K562 (cell line): ENCODE measurements around the gene ELOVL5. TPM values are rescaled to one million over a fixed set of nuclear protein-coding genes. Genes with fewer than 3 reads are reported as not detected.

ENCODE experiments used
- ATF1 ChIP-seq, 2 experiments: fragments of 450-650 bp in 1 of 2; IDR thresholded peaks; 2 replicates each; pipeline ENCODE4 v1.6.1; 2016; ENCODE audit warnings: missing compliant biosample characterization in 1 of 2, missing genetic modification characterization in 1 of 2
- BDP1 ChIP-seq: IDR thresholded peaks from 3 replicates; pipeline ENCODE4 v1.6.1; 2011; ENCODE audit not compliant: insufficient read length, insufficient read depth
- BRCA1 ChIP-seq, 2 experiments: fragments of 450-650 bp in 1 of 2; sonication (generic) in 1 of 2; formaldehyde crosslinking in 1 of 2; IDR thresholded peaks; 2 replicates each; pipeline versions ENCODE4 v1.5.0 to v1.6.1; 2017 to 2020; ENCODE audit warnings: mild to moderate bottlenecking in 1 of 2, missing genetic modification reagents in 1 of 2
- NFE2L1 ChIP-seq: fragments of 450-650 bp; IDR thresholded peaks from 2 replicates; pipeline ENCODE4 v1.6.1; 2016; ENCODE audit warnings: missing genetic modification characterization, low read depth, mild to moderate bottlenecking, missing compliant biosample characterization, moderate library complexity, borderline replicate concordance
- NFYB ChIP-seq: IDR thresholded peaks from 2 replicates; pipeline ENCODE4 v1.6.1; 2011; ENCODE audit warnings: mild to moderate bottlenecking, moderate library complexity; ENCODE audit not compliant: insufficient read length; ENCODE audit errors: extremely low read depth
- NONO ChIP-seq, 2 experiments: fragments of 200-400 bp in 1 of 2; fragments of 450-650 bp in 1 of 2; formaldehyde crosslinking in 1 of 2; IDR thresholded peaks; 2 replicates each; pipeline ENCODE4 v1.6.1; 2017; ENCODE audit warnings: low read depth in 2 of 2, mild to moderate bottlenecking in 2 of 2, moderate library complexity in 2 of 2, low read length in 1 of 2
- NUFIP1 ChIP-seq: fragments of 450-650 bp; IDR thresholded peaks from 2 replicates; pipeline ENCODE4 v1.6.1; 2018; ENCODE audit not compliant: partially characterized antibody
- SRSF1 ChIP-seq: fragments of 200-400 bp; formaldehyde crosslinking; IDR thresholded peaks from 2 replicates; pipeline ENCODE4 v1.6.1; 2017; ENCODE audit warnings: mild to moderate bottlenecking, low read depth, low read length, moderate library complexity
- STAG1 ChIP-seq: sonication (generic); formaldehyde crosslinking; IDR thresholded peaks from 2 replicates; pipeline ENCODE4 v1.5.0; 2020; ENCODE audit warnings: missing genetic modification reagents, borderline replicate concordance
- ZNF175 ChIP-seq: fragments of 200-800 bp; sonication (Bioruptor generic); IDR thresholded peaks from 2 replicates; pipeline ENCODE4 v1.6.1; 2016; ENCODE audit warnings: low read depth, mild to moderate bottlenecking, missing genetic modification characterization, missing compliant biosample characterization
- ZNF3 ChIP-seq: fragments of 250-450 bp; sonication (Bioruptor Pico); IDR thresholded peaks from 2 replicates; pipeline ENCODE4 v1.5.0; 2021; ENCODE audit warnings: mild to moderate bottlenecking, moderate library complexity
- ZNF354B ChIP-seq: fragments of 250-450 bp; sonication (Bioruptor Pico); IDR thresholded peaks from 2 replicates; pipeline ENCODE4 v1.4.0; 2020
- ZNF57 ChIP-seq: fragments of 450-650 bp; formaldehyde crosslinking; IDR thresholded peaks from 2 replicates; pipeline ENCODE4 v1.4.0; 2020; ENCODE audit warnings: mild to moderate bottlenecking, moderate library complexity
- ZSCAN32 ChIP-seq: fragments of 450-650 bp; formaldehyde crosslinking; IDR thresholded peaks from 2 replicates; pipeline ENCODE4 v1.4.0; 2020; ENCODE audit warnings: mild to moderate bottlenecking, moderate library complexity
- polyA plus RNA-seq, 8 experiments: library from polyadenylated mRNA; depleted of rRNA in 4 of 8; stranded (reverse) in 5 of 8; unstranded in 3 of 8; fragments of >200 nt; fragmentation: Nextera tagmentation in 2 of 8; fragmentation: Illumina TruSeq in 1 of 8; extraction: Ambion mirVana in 2 of 8; extraction: Trizol in 1 of 8; gene quantifications; 2 replicates each; pipeline versions ENCODE4 v1.2.1 to v1.2.3, GENCODE V29; 2011 to 2014; ENCODE audit warnings: inconsistent platforms in 1 of 8, missing spikeins in 1 of 8
- total RNA-seq, 7 experiments: library from RNA; depleted of rRNA in 6 of 7; stranded (reverse); fragments of >200 nt in 6 of 7; fragmentation: Illumina TruSeq in 2 of 7; extraction: Trizol in 2 of 7; gene quantifications; 2 replicates each; pipeline versions ENCODE4 v1.2.1 to v1.2.3, GENCODE V29; 2011 to 2021; ENCODE audit warnings: low replicate concordance in 1 of 7
- TF ChIP-seq, protein P1 (sequence below): IDR thresholded peaks from 2 replicates; pipeline ENCODE4 v1.6.1; 2014; ENCODE audit warnings: antibody characterized with exemption
- TF ChIP-seq, protein P2 (sequence below): fragments of 450-650 bp; IDR thresholded peaks from 2 replicates; pipeline ENCODE4 v1.6.1; 2017; ENCODE audit warnings: antibody characterized with exemption
- TF ChIP-seq, protein P3 (sequence below): sonication (generic); formaldehyde crosslinking; IDR thresholded peaks from 2 replicates; pipeline ENCODE4 v1.8.1; 2022; ENCODE audit warnings: missing genetic modification reagents
- TF ChIP-seq, protein P4 (sequence below): fragments of 250-450 bp; sonication (Bioruptor Pico); IDR thresholded peaks from 2 replicates; pipeline ENCODE4 v1.5.0; 2021
- TF ChIP-seq, protein P5 (sequence below): IDR thresholded peaks from 3 replicates; pipeline ENCODE4 v1.6.1; 2011; ENCODE audit warnings: borderline replicate concordance, mild to moderate bottlenecking; ENCODE audit not compliant: insufficient read length, insufficient read depth

Gene ELOVL5
- total and polyA plus RNA-seq, 9 of the 15 experiments (the other 6 are each of a cell fraction or from before 2014, with no cell fraction given): 70.6 to 245 (median 132) TPM

DNA sequence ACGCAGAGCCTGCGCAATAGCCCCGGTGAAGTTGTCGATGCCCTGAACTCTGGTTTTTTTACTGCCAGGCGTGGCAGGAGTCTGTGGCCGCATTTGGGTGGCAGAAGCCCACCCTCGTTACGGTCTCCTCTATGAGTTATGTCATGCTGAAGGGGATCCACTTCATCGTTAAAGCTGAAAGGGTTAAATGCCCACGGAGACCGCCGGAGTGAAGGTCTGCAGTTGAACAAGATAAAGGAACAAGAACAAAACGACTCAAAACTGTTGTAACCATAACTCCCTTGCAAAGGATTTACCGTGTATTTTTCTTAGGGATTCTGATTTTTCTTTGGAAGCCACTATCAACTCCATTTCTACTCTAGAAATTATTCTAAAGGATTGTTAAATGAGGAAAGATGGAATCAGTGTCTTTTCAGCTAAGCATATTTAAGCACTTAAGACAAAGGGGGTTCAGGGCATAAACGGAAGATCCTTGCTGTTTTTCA, 501 bp upstream of the ELOVL5 start (continued):
- TF ChIP-seq, protein P1, sequence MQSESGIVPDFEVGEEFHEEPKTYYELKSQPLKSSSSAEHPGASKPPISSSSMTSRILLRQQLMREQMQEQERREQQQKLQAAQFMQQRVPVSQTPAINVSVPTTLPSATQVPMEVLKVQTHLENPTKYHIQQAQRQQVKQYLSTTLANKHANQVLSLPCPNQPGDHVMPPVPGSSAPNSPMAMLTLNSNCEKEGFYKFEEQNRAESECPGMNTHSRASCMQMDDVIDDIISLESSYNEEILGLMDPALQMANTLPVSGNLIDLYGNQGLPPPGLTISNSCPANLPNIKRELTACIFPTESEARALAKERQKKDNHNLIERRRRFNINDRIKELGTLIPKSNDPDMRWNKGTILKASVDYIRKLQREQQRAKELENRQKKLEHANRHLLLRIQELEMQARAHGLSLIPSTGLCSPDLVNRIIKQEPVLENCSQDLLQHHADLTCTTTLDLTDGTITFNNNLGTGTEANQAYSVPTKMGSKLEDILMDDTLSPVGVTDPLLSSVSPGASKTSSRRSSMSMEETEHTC: no peak
- TF ChIP-seq, protein P2, sequence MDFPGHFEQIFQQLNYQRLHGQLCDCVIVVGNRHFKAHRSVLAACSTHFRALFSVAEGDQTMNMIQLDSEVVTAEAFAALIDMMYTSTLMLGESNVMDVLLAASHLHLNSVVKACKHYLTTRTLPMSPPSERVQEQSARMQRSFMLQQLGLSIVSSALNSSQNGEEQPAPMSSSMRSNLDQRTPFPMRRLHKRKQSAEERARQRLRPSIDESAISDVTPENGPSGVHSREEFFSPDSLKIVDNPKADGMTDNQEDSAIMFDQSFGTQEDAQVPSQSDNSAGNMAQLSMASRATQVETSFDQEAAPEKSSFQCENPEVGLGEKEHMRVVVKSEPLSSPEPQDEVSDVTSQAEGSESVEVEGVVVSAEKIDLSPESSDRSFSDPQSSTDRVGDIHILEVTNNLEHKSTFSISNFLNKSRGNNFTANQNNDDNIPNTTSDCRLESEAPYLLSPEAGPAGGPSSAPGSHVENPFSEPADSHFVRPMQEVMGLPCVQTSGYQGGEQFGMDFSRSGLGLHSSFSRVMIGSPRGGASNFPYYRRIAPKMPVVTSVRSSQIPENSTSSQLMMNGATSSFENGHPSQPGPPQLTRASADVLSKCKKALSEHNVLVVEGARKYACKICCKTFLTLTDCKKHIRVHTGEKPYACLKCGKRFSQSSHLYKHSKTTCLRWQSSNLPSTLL: 0 out of 2 replicates have a peak, but pooled peaks have one; percentile 4
- TF ChIP-seq ATF1 (CRISPR knock-in tag; IDR thresholded peaks at IDR 0.05): no peak
- TF ChIP-seq ATF1 (tag; IDR thresholded peaks at IDR 0.05): no peak
- TF ChIP-seq BRCA1 (IDR thresholded peaks at IDR 0.05): no peak
- no peak for TF ChIP-seq BRCA1 (CRISPR knock-in tag; IDR thresholded peaks at IDR 0.05)
- TF ChIP-seq ZSCAN32: no peak
- TF ChIP-seq ZNF57 (CRISPR knock-in tag): no peak
- no peak for TF ChIP-seq ZNF354B (CRISPR knock-in tag)
- TF ChIP-seq, protein P3, sequence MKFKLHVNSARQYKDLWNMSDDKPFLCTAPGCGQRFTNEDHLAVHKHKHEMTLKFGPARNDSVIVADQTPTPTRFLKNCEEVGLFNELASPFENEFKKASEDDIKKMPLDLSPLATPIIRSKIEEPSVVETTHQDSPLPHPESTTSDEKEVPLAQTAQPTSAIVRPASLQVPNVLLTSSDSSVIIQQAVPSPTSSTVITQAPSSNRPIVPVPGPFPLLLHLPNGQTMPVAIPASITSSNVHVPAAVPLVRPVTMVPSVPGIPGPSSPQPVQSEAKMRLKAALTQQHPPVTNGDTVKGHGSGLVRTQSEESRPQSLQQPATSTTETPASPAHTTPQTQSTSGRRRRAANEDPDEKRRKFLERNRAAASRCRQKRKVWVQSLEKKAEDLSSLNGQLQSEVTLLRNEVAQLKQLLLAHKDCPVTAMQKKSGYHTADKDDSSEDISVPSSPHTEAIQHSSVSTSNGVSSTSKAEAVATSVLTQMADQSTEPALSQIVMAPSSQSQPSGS (CRISPR knock-in tag): no peak
- no peak for TF ChIP-seq BDP1
- TF ChIP-seq STAG1 (CRISPR knock-in tag): no peak
- no peak for TF ChIP-seq NFYB
- no peak for TF ChIP-seq NONO (IDR thresholded peaks at IDR 0.05; ENCODE audit: low read depth in 2 of 2, low read length in 1 of 2)
- TF ChIP-seq NFE2L1 (tag): no peak
- no peak for TF ChIP-seq ZNF175 (CRISPR knock-in tag)
- TF ChIP-seq SRSF1: no peak
- TF ChIP-seq, protein P4, sequence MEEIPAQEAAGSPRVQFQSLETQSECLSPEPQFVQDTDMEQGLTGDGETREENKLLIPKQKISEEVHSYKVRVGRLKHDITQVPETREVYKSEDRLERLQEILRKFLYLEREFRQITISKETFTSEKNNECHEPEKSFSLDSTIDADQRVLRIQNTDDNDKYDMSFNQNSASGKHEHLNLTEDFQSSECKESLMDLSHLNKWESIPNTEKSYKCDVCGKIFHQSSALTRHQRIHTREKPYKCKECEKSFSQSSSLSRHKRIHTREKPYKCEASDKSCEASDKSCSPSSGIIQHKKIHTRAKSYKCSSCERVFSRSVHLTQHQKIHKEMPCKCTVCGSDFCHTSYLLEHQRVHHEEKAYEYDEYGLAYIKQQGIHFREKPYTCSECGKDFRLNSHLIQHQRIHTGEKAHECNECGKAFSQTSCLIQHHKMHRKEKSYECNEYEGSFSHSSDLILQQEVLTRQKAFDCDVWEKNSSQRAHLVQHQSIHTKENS: no peak
- TF ChIP-seq, protein P5, sequence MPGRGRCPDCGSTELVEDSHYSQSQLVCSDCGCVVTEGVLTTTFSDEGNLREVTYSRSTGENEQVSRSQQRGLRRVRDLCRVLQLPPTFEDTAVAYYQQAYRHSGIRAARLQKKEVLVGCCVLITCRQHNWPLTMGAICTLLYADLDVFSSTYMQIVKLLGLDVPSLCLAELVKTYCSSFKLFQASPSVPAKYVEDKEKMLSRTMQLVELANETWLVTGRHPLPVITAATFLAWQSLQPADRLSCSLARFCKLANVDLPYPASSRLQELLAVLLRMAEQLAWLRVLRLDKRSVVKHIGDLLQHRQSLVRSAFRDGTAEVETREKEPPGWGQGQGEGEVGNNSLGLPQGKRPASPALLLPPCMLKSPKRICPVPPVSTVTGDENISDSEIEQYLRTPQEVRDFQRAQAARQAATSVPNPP: no peak
- no peak for TF ChIP-seq NUFIP1
- TF ChIP-seq ZNF3 (CRISPR knock-in tag): no peak
